NCI-H1105 treated with DMSO at 0.1 percent for 48 hours (cell line): ENCODE data around the gene NF1.
A peak's percentile ranks its signal among the peaks of the same experiment; 100 is the strongest.
"Not testable (repeated sequence)": the region's sequence is repeated elsewhere in the genome, so short reads cannot be mapped to it uniquely, and the experiment has no call there.

Experiments
- DNase-seq: peaks from one replicate; lab custom pipeline; 2025; lab: John Stamatoyannopoulos, UW

NF1 gene

GRCh38 chr17:31089471-31089870 lies 5.3 kb upstream of the NF1 start:
- DNase-seq, result no peak

GRCh38 chr17:31090650-31091049 lies 4.1 kb upstream of the NF1 start:
- DNase-seq, result not testable (repeated sequence)

- DNase-seq, result no peak
Measured at GRCh38 chr17:31092475-31093064, 2.2 kb upstream of the NF1 start.

GRCh38 chr17:31093866-31094599 lies 744 bp upstream of the NF1 start:
- DNase-seq, result no peak

GRCh38 chr17:31095236-31096105 lies 694 bp downstream of the NF1 start:
- peak; percentile 56 for DNase-seq

GRCh38 chr17:31096106-31096436 lies 1.3 kb downstream of the NF1 start:
- DNase-seq, result no peak

- DNase-seq, result no peak
Measured at GRCh38 chr17:31099016-31099415, 4.2 kb downstream of the NF1 start.

GRCh38 chr17:31100840-31101459 lies 6.2 kb downstream of the NF1 start:
- no peak for DNase-seq

GRCh38 chr17:31101943-31102342 lies 7.2 kb downstream of the NF1 start:
- DNase-seq, result no peak

GRCh38 chr17:31105991-31106390 lies 11.2 kb downstream of the NF1 start:
- DNase-seq, result no peak

- peak; percentile 7 for DNase-seq
Measured at GRCh38 chr17:31111183-31111582, 16.4 kb downstream of the NF1 start.

GRCh38 chr17:31112001-31112661 lies 17.4 kb downstream of the NF1 start:
- no peak for DNase-seq

GRCh38 chr17:31113368-31113767 lies 18.6 kb downstream of the NF1 start:
- not testable (repeated sequence) for DNase-seq

GRCh38 chr17:31113939-31114338 lies 19.2 kb downstream of the NF1 start:
- DNase-seq, result no peak

GRCh38 chr17:31114956-31115555 lies 20.3 kb downstream of the NF1 start:
- no peak for DNase-seq

GRCh38 chr17:31116167-31116566 lies 21.4 kb downstream of the NF1 start:
- DNase-seq, result no peak

- no peak for DNase-seq
Measured at GRCh38 chr17:31122746-31123145, 28.0 kb downstream of the NF1 start.

GRCh38 chr17:31126318-31126717 lies 31.5 kb downstream of the NF1 start:
- DNase-seq, result no peak

GRCh38 chr17:31128241-31128640 lies 33.5 kb downstream of the NF1 start:
- DNase-seq, result no peak

GRCh38 chr17:31130286-31131224 lies 35.8 kb downstream of the NF1 start:
- no peak for DNase-seq
